K562 (cell line): Measurements from ENCODE around the gene CHRNG. TPM values are rescaled to one million over a fixed set of nuclear protein-coding genes. Genes with fewer than 3 reads are reported as not detected.

Experiments used
- BCLAF1 ChIP-seq, 2 experiments: fragments of 450-650 bp in 1 of 2; IDR thresholded peaks; 2 replicates each; pipeline ENCODE4 v1.6.1; 2011 to 2017; ENCODE audit warnings: low read depth in 2 of 2, antibody characterized with exemption in 1 of 2, borderline replicate concordance in 1 of 2, low read length in 1 of 2, mild to moderate bottlenecking in 1 of 2, mixed read lengths in 1 of 2; ENCODE audit not compliant: control insufficient read depth in 1 of 2
- FOXJ2 ChIP-seq: fragments of 200-800 bp; sonication (Bioruptor generic); IDR thresholded peaks from 2 replicates; pipeline ENCODE4 v1.6.1; 2016; ENCODE audit warnings: missing genetic modification characterization, missing compliant biosample characterization
- GTF2A2 ChIP-seq: IDR thresholded peaks from 2 replicates; pipeline ENCODE4 v1.6.1; 2016; ENCODE audit warnings: mild to moderate bottlenecking, missing genetic modification characterization, missing compliant biosample characterization
- HDAC3 ChIP-seq: fragments of 450-650 bp; IDR thresholded peaks from 2 replicates; pipeline ENCODE4 v1.6.1; 2018; ENCODE audit warnings: borderline replicate concordance, mild to moderate bottlenecking, moderate library complexity; ENCODE audit not compliant: partially characterized antibody
- MLX ChIP-seq, 2 experiments: fragments of 450-650 bp in 1 of 2; sonication (generic) in 1 of 2; formaldehyde crosslinking; conservative IDR thresholded peaks; 2 replicates each; pipeline versions ENCODE4 v1.4.0 to v1.8.1; 2020 to 2022; ENCODE audit warnings: mild to moderate bottlenecking in 1 of 2, missing genetic modification reagents in 1 of 2
- POLR3G ChIP-seq: IDR thresholded peaks from 2 replicates; pipeline ENCODE4 v1.6.1; 2011; ENCODE audit not compliant: insufficient read length, insufficient replicate concordance; ENCODE audit errors: extremely low read depth
- ZBTB9 ChIP-seq: fragments of 450-650 bp; formaldehyde crosslinking; IDR thresholded peaks from 2 replicates; pipeline ENCODE4 v1.4.0; 2020; ENCODE audit warnings: mild to moderate bottlenecking, moderate library complexity
- ZNF311 ChIP-seq: fragments of 250-450 bp; sonication (Bioruptor Pico); IDR thresholded peaks from 2 replicates; pipeline ENCODE4 v1.4.0; 2020; ENCODE audit warnings: mild to moderate bottlenecking, moderate library complexity
- ZNF384 ChIP-seq: IDR thresholded peaks from 2 replicates; pipeline ENCODE4 v1.6.1; 2012; ENCODE audit warnings: low read depth, low read length, improper control_type of control experiment
- ZNF586 ChIP-seq: fragments of 450-650 bp; formaldehyde crosslinking; conservative IDR thresholded peaks from 2 replicates; pipeline ENCODE4 v1.4.0; 2020; ENCODE audit warnings: mild to moderate bottlenecking, moderate library complexity
- ZNF740 ChIP-seq, 3 experiments: fragments of 200-800 bp in 1 of 3; sonication (Bioruptor generic) in 1 of 3; sonication (generic) in 1 of 3; formaldehyde crosslinking in 1 of 3; IDR thresholded peaks; 2 replicates each; pipeline versions ENCODE4 v1.6.1 to v1.8.0; 2016 to 2022; ENCODE audit warnings: mild to moderate bottlenecking in 2 of 3, missing compliant biosample characterization in 2 of 3, missing genetic modification characterization in 2 of 3, missing genetic modification reagents in 1 of 3
- polyA plus RNA-seq, 8 experiments: library from polyadenylated mRNA; depleted of rRNA in 4 of 8; stranded (reverse) in 5 of 8; unstranded in 3 of 8; fragments of >200 nt; fragmentation: Nextera tagmentation in 2 of 8; fragmentation: Illumina TruSeq in 1 of 8; extraction: Ambion mirVana in 2 of 8; extraction: Trizol in 1 of 8; gene quantifications; 2 replicates each; pipeline versions ENCODE4 v1.2.1 to v1.2.3, GENCODE V29; 2011 to 2014; ENCODE audit warnings: inconsistent platforms in 1 of 8, missing spikeins in 1 of 8
- total RNA-seq, 7 experiments: library from RNA; depleted of rRNA in 6 of 7; stranded (reverse); fragments of >200 nt in 6 of 7; fragmentation: Illumina TruSeq in 2 of 7; extraction: Trizol in 2 of 7; gene quantifications; 2 replicates each; pipeline versions ENCODE4 v1.2.1 to v1.2.3, GENCODE V29; 2011 to 2021; ENCODE audit warnings: low replicate concordance in 1 of 7

The CHRNG gene
- total and polyA plus RNA-seq, 9 of the 15 experiments (the other 6 are each of a cell fraction or from before 2014, with no cell fraction given) = not detected

GRCh38 chr2:232550354-232551249, 11.1 kb downstream of the CHRNG start, which contains the start of the genes EIF4E2 and TIGD1 (continued):
- TF ChIP-seq ZNF384 (peak; percentile 52), ZNF740 (CRISPR knock-in tag; IDR thresholded peaks at IDR 0.05) (peak; percentile 67; the same call in 1 of the 2 replicates), ZNF740 (tag; IDR thresholded peaks at IDR 0.05) (no peak), POLR3G (no peak), ZNF586 (no peak), MLX (CRISPR knock-in tag; conservative IDR thresholded peaks at IDR 0.05) (no peak), BCLAF1 (IDR thresholded peaks at IDR 0.05; ENCODE audit: borderline replicate concordance in 1 of 2, control insufficient read depth in 1 of 2, low read depth in 2 of 2, low read length in 1 of 2) (peak in 1 of 2 experiments; percentile 97; a peak in 2 of 4 replicates), GTF2A2 (tag) (no peak), HDAC3 (no peak), ZNF311 (CRISPR knock-in tag) (no peak), FOXJ2 (tag) (no peak), ZBTB9 (CRISPR knock-in tag) (peak; percentile 35; the same call in 1 of the 2 replicates)
